HT1080 (cell line): Measurements from ENCODE around the gene NETO2. TPM values are rescaled to one million over a fixed set of nuclear protein-coding genes. Genes with fewer than 3 reads are reported as not detected.
"Not testable (repeated sequence)": the region's sequence is repeated elsewhere in the genome, so short reads cannot be mapped to it uniquely, and the experiment has no call there.

ENCODE experiments used
- DNase-seq: peaks from one replicate; pipeline ENCODE4 v3.0.0-alpha.2; 2015; ENCODE audit warnings: low read depth
- total RNA-seq: library from RNA; depleted of rRNA; stranded (reverse); fragments of >200 nt; shearing (Covaris generic); gene quantifications from 2 replicates; pipeline ENCODE4 v1.2.3, GENCODE V29; 2014

Gene NETO2
- total RNA-seq, 1 experiment from 2014 or later = 101 TPM

GRCh38 chr16:47065766-47066688 lies 77.7 kb downstream of the NETO2 start:
- DNase-seq = no peak

GRCh38 chr16:47064775-47065174 lies 79.0 kb downstream of the NETO2 start:
- DNase-seq = no peak

DNA sequence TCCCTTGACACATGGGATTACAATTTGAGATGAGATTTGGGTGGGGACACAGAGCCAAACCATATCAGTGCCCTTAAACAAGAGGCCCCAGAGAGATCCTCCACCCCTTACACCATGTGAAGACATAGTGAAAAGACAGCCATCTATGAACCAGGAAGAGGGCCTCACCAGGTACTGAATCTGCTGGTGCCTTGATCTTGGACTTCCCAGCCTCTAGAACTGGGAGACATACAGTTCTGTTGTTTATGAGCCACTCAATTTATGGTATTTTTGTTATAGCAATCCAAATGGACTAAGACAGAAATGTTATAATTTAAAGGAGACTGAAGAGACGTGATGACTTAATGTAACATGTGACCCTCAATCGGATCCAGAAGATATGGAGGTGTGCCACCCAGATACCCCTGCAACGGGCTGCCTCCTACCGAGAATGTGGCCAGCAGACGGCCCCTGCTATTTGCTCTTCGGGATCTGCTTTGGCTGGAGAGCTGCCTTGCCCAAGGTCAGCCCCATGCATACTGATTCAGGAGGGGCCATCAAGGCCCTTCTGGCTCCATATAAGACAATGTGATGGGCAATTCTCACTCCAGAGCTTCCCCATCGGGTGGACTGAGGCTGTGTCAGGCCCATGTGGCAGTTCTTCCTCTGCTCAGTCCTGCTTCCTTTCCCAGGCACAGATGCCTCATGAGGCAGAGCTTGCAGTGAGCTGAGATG lies 80.6 kb downstream of the NETO2 start:
- no peak for DNase-seq

DNA sequence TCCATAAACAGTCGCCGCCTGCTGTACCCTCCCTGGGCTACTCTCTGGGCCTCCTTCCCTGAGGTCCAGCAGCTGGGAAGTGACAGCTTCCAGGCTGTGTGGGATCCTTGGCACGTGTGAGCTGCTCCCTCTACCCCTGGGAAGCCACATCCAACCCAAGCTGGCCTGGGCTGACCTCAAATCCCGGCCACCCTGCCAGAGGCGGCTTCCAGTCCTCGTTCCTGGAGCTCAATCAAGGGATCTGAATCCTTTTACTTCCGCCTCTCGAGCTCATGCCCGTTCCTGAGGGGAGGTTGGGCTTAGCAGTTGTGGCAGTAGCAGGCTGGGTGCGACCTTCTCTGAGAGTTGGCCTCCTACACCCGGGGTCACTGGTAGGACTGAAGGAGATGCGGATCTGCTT lies 82.5 kb downstream of the NETO2 start:
- no peak for DNase-seq

- no peak for DNase-seq
Measured at GRCh38 chr16:47060596-47060995, 83.1 kb downstream of the NETO2 start.

DNA sequence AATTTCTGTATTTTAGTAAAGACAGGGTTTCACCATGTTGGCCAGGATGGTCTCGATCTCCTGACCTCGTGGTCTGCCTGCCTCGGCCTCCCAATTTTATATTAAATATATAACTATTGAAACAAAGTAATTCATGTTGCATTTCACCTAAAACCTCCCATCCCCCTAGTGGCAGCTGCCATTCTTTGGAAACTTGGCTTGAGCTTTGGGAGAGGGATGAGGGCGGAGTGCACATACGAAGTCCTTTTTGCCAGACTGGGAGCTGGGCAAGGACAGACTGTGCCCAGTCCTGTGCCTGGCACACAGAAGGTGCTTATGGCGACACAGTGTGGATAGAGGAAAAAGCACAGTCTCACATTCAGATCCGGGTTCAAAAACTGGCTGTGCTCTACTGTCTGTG lies 83.8 kb downstream of the NETO2 start:
- DNase-seq = no peak

GRCh38 chr16:47059130-47059529 lies 84.6 kb downstream of the NETO2 start:
- not testable (repeated sequence) for DNase-seq

GRCh38 chr16:47058295-47059086 lies 85.3 kb downstream of the NETO2 start:
- no peak for DNase-seq

DNA sequence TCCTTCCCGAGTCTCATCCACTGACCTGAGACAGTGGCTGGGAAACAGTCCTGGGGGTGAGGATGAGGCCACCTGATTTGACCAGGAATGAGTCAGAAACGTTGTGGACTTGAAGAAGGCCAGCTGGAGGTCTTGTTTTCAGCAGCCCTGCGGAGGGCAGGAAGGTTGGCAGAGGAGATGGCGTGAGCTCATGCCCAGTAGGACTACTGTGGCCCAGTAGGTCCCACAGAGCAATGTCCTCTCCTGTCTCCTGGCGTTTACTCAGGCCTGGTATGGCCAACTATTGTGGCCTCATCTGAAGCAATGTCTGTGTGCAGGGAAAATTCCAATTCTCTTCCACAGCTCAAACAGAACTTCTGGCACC lies 86.1 kb downstream of the NETO2 start:
- peak; percentile 10 for DNase-seq

GRCh38 chr16:47056688-47057629 lies 86.8 kb downstream of the NETO2 start:
- DNase-seq = no peak

- DNase-seq = not testable (repeated sequence)
Measured at GRCh38 chr16:47056061-47056460, 87.7 kb downstream of the NETO2 start.

DNA sequence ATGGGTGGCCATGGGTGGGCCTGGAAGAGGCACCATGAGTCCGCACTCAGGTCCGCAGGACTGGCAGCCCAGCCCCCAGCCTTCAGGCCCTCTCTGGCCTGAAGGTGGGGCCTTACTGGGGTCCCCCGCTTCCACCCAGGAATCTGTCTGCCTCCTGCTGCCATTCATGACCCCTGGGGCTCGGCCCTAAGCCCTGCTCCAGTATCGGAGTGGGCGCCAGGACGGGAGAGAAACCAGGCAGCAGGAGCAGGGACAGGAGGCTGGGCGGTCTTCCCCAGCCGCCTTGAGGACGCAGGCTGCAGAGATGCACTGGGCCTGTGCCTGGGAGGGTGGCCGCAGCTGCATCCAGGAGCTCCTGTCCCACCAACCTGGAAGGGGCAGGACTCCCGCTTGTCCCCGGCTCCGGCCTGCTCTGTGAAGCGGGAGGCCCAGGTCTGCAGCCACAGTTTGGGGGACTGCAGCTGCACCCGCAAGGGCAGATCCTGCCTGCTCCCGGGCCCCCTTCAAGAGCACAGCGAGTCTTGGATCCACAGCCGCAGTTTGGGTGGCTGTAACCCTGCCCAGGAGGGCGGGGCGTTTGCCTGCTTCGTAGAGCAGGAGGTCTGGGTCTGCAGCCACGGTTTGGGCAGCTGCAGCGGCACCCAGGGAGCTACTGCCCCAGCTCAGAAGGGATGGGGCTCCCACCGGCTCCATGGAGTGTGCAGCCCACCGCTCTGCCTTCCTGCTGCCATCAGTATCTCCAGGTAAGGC lies 88.4 kb downstream of the NETO2 start:
- no peak for DNase-seq

GRCh38 chr16:47054306-47054705 lies 89.4 kb downstream of the NETO2 start:
- no peak for DNase-seq

DNA sequence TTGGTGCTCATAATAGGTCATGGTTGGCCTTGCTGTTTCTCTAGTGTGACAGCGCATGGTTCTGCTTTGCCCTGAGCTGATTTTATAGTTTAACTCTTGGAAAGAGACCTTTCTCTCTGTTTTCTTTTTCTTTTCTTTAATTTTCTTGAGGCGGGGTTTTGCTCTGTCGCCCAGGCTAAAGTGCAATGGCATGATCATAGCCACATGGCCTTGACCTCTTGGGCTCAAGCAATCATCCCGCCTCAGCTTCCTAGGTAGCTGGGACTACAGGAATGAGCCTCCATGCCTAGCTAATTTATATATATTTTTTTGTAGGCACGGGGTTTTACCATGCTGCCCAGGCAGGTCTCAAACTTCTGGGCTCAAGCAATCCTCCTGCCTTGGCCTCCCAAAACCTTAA lies 89.8 kb downstream of the NETO2 start:
- no peak for DNase-seq

GRCh38 chr16:47052666-47053640 lies 90.8 kb downstream of the NETO2 start:
- DNase-seq = no peak

DNA sequence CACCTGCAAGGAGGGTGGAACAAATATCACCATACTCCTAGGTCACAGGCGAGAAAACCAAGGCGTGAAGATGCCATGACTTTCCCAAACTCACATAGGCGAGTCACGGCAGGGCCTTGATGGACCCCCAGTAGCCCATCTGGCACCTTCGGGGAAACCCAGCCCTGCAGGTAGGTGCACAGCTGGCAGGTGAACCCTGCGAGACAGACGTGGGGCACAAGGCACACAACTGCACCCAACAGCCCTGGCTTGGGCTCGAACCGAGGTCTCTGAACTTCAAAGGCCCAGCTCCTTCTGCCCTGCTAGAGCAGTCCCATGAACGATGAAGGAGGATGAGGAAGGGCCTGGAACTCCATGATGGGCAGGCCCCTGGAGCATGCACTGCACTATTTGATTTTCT lies 92.7 kb downstream of the NETO2 start:
- DNase-seq = no peak

DNA sequence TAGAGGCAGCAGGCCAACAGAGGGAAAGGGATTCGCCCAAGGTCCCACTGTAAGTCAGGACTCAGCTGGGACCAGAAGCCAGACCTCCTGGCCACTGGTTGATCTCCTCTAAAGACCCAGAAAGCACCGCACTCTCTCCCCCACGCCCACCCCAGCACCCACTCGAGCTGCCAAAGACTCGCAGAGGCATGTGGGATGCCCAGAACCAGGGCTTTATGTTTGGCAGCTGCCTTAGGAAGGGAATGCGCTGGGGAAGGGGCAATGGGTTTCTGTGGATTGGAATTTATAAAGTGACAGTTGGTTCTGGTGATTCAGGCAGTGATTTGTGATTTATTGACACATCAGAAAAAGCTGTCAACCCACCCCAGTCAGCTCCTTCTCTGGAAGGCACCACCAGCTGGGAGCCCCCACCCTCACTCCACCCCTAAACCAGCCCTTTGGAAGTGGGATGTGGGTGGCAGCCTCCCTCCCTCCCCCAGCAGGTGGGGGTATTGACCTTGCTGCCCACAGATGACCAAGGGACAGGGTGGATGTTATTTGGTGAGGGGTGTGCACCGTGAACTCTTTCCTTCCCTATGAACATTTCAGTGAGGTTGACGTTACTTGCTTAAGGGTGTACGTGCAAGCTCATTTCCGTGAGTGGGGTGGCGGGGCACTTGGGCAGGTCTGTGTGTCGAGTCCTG lies 93.7 kb downstream of the NETO2 start:
- DNase-seq = no peak

- no peak for DNase-seq
Measured at GRCh38 chr16:47047524-47048203, 96.1 kb downstream of the NETO2 start.
